Lower leg skin (tissue), 3 donors: ENCODE measurements around the gene RRAD.

ENCODE experiments used
- POLR2A ChIP-seq, 2 donors: fragments of 450-650 bp; IDR thresholded peaks; one replicate each; pipeline ENCODE4 v1.6.1; 2016 to 2017; ENCODE audit warnings: antibody characterized with exemption in 2 of 2, mild to moderate bottlenecking in 1 of 2, moderate library complexity in 1 of 2
- TF ChIP-seq, protein P1 (sequence below), 3 donors: fragments of 450-650 bp; IDR thresholded peaks; one replicate each; pipeline ENCODE4 v1.5.1; 2016; ENCODE audit warnings: antibody characterized with exemption in 3 of 3, mild to moderate bottlenecking in 3 of 3, moderate library complexity in 2 of 3

GRCh38 chr16:66919569-66920298 lies 5.6 kb downstream of the RRAD start:
- TF ChIP-seq, protein P1, sequence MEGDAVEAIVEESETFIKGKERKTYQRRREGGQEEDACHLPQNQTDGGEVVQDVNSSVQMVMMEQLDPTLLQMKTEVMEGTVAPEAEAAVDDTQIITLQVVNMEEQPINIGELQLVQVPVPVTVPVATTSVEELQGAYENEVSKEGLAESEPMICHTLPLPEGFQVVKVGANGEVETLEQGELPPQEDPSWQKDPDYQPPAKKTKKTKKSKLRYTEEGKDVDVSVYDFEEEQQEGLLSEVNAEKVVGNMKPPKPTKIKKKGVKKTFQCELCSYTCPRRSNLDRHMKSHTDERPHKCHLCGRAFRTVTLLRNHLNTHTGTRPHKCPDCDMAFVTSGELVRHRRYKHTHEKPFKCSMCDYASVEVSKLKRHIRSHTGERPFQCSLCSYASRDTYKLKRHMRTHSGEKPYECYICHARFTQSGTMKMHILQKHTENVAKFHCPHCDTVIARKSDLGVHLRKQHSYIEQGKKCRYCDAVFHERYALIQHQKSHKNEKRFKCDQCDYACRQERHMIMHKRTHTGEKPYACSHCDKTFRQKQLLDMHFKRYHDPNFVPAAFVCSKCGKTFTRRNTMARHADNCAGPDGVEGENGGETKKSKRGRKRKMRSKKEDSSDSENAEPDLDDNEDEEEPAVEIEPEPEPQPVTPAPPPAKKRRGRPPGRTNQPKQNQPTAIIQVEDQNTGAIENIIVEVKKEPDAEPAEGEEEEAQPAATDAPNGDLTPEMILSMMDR (IDR thresholded peaks at IDR 0.05), result no peak
- TF ChIP-seq POLR2A (IDR thresholded peaks at IDR 0.05), result no peak
